Measurements from ENCODE around the gene ATXN7L1.

The ATXN7L1 gene

GRCh38 chr7:105892387-105892786 is 16.0 kb upstream of the ATXN7L1 start:
- no peak for TF ChIP-seq ZNF8 (CRISPR knock-in tag; IDR thresholded peaks at IDR 0.05)
- TF ChIP-seq SNAI2 (CRISPR knock-in tag; IDR thresholded peaks at IDR 0.05): no peak
- no peak for TF ChIP-seq POU6F1 (CRISPR knock-in tag; IDR thresholded peaks at IDR 0.05; ENCODE audit: borderline replicate concordance, low read depth)
- TF ChIP-seq ZNF565 (CRISPR knock-in tag; conservative IDR thresholded peaks at IDR 0.05; ENCODE audit: low read depth): no peak
- TF ChIP-seq ZFP30 (CRISPR knock-in tag; IDR thresholded peaks at IDR 0.05): no peak
- TF ChIP-seq CREB5 (CRISPR knock-in tag; IDR thresholded peaks at IDR 0.05; ENCODE audit: low read depth): no peak
- no peak for ATAC-seq

GRCh38 chr7:105890290-105890997 is 14.0 kb upstream of the ATXN7L1 start:
- no peak for TF ChIP-seq PATZ1 (CRISPR knock-in tag; IDR thresholded peaks at IDR 0.05; ENCODE audit: borderline replicate concordance)
- TF ChIP-seq OSR1 (CRISPR knock-in tag; IDR thresholded peaks at IDR 0.05): no peak
- no peak for TF ChIP-seq POU6F1 (CRISPR knock-in tag; IDR thresholded peaks at IDR 0.05; ENCODE audit: borderline replicate concordance, low read depth)
- no peak for TF ChIP-seq CSRNP3 (CRISPR knock-in tag; IDR thresholded peaks at IDR 0.05)
- no peak for TF ChIP-seq TCF4 (CRISPR knock-in tag; IDR thresholded peaks at IDR 0.05; ENCODE audit: borderline replicate concordance)
- TF ChIP-seq ARNTL (CRISPR knock-in tag; IDR thresholded peaks at IDR 0.05; ENCODE audit: borderline replicate concordance, low read depth): no peak
- TF ChIP-seq ZNF8 (CRISPR knock-in tag; IDR thresholded peaks at IDR 0.05): no peak
- no peak for TF ChIP-seq CREB5 (CRISPR knock-in tag; IDR thresholded peaks at IDR 0.05; ENCODE audit: low read depth)
- no peak for ATAC-seq

- no peak; the same call in 2 of the 3 replicates for ATAC-seq
- no peak for TF ChIP-seq ZC3H10 (CRISPR knock-in tag; IDR thresholded peaks at IDR 0.05)
- TF ChIP-seq SNAI2 (CRISPR knock-in tag; IDR thresholded peaks at IDR 0.05): no peak
- TF ChIP-seq ZFP3 (CRISPR knock-in tag; IDR thresholded peaks at IDR 0.05): no peak
- TF ChIP-seq BACH2 (CRISPR knock-in tag; IDR thresholded peaks at IDR 0.05; ENCODE audit: borderline replicate concordance): no peak
Observed at GRCh38 chr7:105887569-105888189, 11.3 kb upstream of the ATXN7L1 start.

GRCh38 chr7:105886776-105887175 is 10.4 kb upstream of the ATXN7L1 start:
- ATAC-seq: no peak
- no peak for TF ChIP-seq TSHZ2 (CRISPR knock-in tag; IDR thresholded peaks at IDR 0.05)
- no peak for TF ChIP-seq CSRNP3 (CRISPR knock-in tag; IDR thresholded peaks at IDR 0.05)
- no peak for TF ChIP-seq PATZ1 (CRISPR knock-in tag; IDR thresholded peaks at IDR 0.05; ENCODE audit: borderline replicate concordance)
- no peak for TF ChIP-seq RARB (CRISPR knock-in tag; IDR thresholded peaks at IDR 0.05)
- no peak for TF ChIP-seq ZNF565 (CRISPR knock-in tag; conservative IDR thresholded peaks at IDR 0.05; ENCODE audit: low read depth)
- no peak for TF ChIP-seq ISL1 (CRISPR knock-in tag; IDR thresholded peaks at IDR 0.05)
